SK-N-SH treated with all-trans-retinoic acid at 6 μM for 48 hours (cell line): Measurements from ENCODE around the gene EPB41L4A.

Experiments used
- ATAC-seq: fragments of 200-7000 bp; cut with Tn5 transposase; 3 replicates; pipeline ENCODE4 v1.9.1; 2020; ENCODE audit warnings: mild to moderate bottlenecking, moderate library complexity
- ARNTL ChIP-seq: fragments of 450-650 bp; formaldehyde crosslinking; IDR thresholded peaks from 2 replicates; pipeline ENCODE4 v1.5.0; 2020; ENCODE audit warnings: low read depth, mild to moderate bottlenecking, moderate library complexity, borderline replicate concordance
- BACH2 ChIP-seq: fragments of 250-450 bp; sonication (Bioruptor Pico); IDR thresholded peaks from 2 replicates; pipeline ENCODE4 v1.9.0; 2021; ENCODE audit warnings: mild to moderate bottlenecking, borderline replicate concordance
- CREB5 ChIP-seq: fragments of 250-450 bp; sonication (Bioruptor Pico); IDR thresholded peaks from 2 replicates; pipeline ENCODE4 v1.5.1; 2020; ENCODE audit warnings: low read depth, mild to moderate bottlenecking, moderate library complexity
- CSDC2 ChIP-seq: fragments of 250-450 bp; sonication (Bioruptor Pico); IDR thresholded peaks from 2 replicates; pipeline ENCODE4 v1.5.0; 2020; ENCODE audit warnings: mild to moderate bottlenecking, moderate library complexity
- CSRNP3 ChIP-seq: fragments of 250-450 bp; sonication (Bioruptor Pico); IDR thresholded peaks from 2 replicates; pipeline ENCODE4 v1.5.1; 2021; ENCODE audit warnings: mild to moderate bottlenecking, moderate library complexity
- GLIS3 ChIP-seq: fragments of 250-450 bp; sonication (Bioruptor Pico); IDR thresholded peaks from 2 replicates; pipeline ENCODE4 v1.5.0; 2020; ENCODE audit warnings: mild to moderate bottlenecking, moderate library complexity
- OSR1 ChIP-seq: fragments of 250-450 bp; sonication (Bioruptor Pico); IDR thresholded peaks from 2 replicates; pipeline ENCODE4 v1.8.0; 2022; ENCODE audit warnings: moderate library complexity, mild to moderate bottlenecking, inconsistent platforms
- POU6F1 ChIP-seq: fragments of 250-450 bp; sonication (Bioruptor Pico); IDR thresholded peaks from 2 replicates; pipeline ENCODE4 v1.8.0; 2021; ENCODE audit warnings: low read depth, mild to moderate bottlenecking, moderate library complexity, borderline replicate concordance
- PPARA ChIP-seq: fragments of 250-450 bp; sonication (Bioruptor Pico); IDR thresholded peaks from 2 replicates; pipeline ENCODE4 v1.5.0; 2020; ENCODE audit warnings: mild to moderate bottlenecking, borderline replicate concordance
- TCF4 ChIP-seq: fragments of 250-450 bp; sonication (Bioruptor Pico); IDR thresholded peaks from 2 replicates; pipeline ENCODE4 v1.8.0; 2021; ENCODE audit warnings: mild to moderate bottlenecking, moderate library complexity, borderline replicate concordance
- TOX ChIP-seq: fragments of 250-450 bp; sonication (Bioruptor Pico); IDR thresholded peaks from 2 replicates; pipeline ENCODE4 v1.8.0; 2021; ENCODE audit warnings: mild to moderate bottlenecking, moderate library complexity, borderline replicate concordance
- TSHZ2 ChIP-seq: fragments of 250-450 bp; sonication (Bioruptor Pico); IDR thresholded peaks from 2 replicates; pipeline ENCODE4 v1.5.0; 2020; ENCODE audit warnings: mild to moderate bottlenecking, moderate library complexity
- ZC3H10 ChIP-seq: fragments of 250-450 bp; sonication (Bioruptor Pico); IDR thresholded peaks from 2 replicates; pipeline ENCODE4 v1.5.1; 2021; ENCODE audit warnings: mild to moderate bottlenecking, moderate library complexity
- ZFP3 ChIP-seq: fragments of 250-450 bp; sonication (Bioruptor Pico); IDR thresholded peaks from 2 replicates; pipeline ENCODE4 v1.5.0; 2020; ENCODE audit warnings: mild to moderate bottlenecking, moderate library complexity
- ZFP30 ChIP-seq: fragments of 450-650 bp; formaldehyde crosslinking; IDR thresholded peaks from 2 replicates; pipeline ENCODE4 v1.5.0; 2022; ENCODE audit warnings: mild to moderate bottlenecking, moderate library complexity
- ZNF565 ChIP-seq: fragments of 450-650 bp; formaldehyde crosslinking; conservative IDR thresholded peaks from 2 replicates; pipeline ENCODE4 v1.5.0; 2020; ENCODE audit warnings: low read depth, mild to moderate bottlenecking, moderate library complexity
- ZNF70 ChIP-seq: fragments of 450-650 bp; formaldehyde crosslinking; IDR thresholded peaks from 2 replicates; pipeline ENCODE4 v1.5.0; 2020; ENCODE audit warnings: mild to moderate bottlenecking, moderate library complexity

The EPB41L4A gene

GRCh38 chr5:112174959-112175594 is 244.0 kb downstream of the EPB41L4A start:
- no peak for TF ChIP-seq CSDC2 (CRISPR knock-in tag)
- TF ChIP-seq TCF4 (CRISPR knock-in tag) = no peak
- no peak for TF ChIP-seq ZC3H10 (CRISPR knock-in tag)
- no peak for TF ChIP-seq TOX
- TF ChIP-seq BACH2 (CRISPR knock-in tag) = no peak
- TF ChIP-seq GLIS3 (CRISPR knock-in tag) = no peak
- no peak for TF ChIP-seq CSRNP3 (CRISPR knock-in tag)
- TF ChIP-seq PPARA (CRISPR knock-in tag) = no peak
- TF ChIP-seq ARNTL (CRISPR knock-in tag) = no peak
- ATAC-seq = peak; percentile 91

- ATAC-seq = peak; percentile 11
These were observed 253.0 kb downstream of the EPB41L4A start for GRCh38 chr5:112165897-112166737.

GRCh38 chr5:112165399-112165798 is 253.7 kb downstream of the EPB41L4A start:
- ATAC-seq = no peak

More at GRCh38 chr5:112165897-112166737, 253.0 kb downstream of the EPB41L4A start:
- TF ChIP-seq ARNTL (CRISPR knock-in tag) = no peak
- no peak for TF ChIP-seq CREB5 (CRISPR knock-in tag)
- no peak for TF ChIP-seq ZC3H10 (CRISPR knock-in tag)

More at GRCh38 chr5:112165399-112165798, 253.7 kb downstream of the EPB41L4A start:
- TF ChIP-seq ZNF565 (CRISPR knock-in tag) (no peak), ZFP3 (CRISPR knock-in tag) (no peak), ZC3H10 (CRISPR knock-in tag) (no peak), ZFP30 (CRISPR knock-in tag) (no peak), GLIS3 (CRISPR knock-in tag) (no peak), OSR1 (CRISPR knock-in tag) (no peak), POU6F1 (no peak), TCF4 (CRISPR knock-in tag) (no peak), ZNF70 (CRISPR knock-in tag) (no peak), CREB5 (CRISPR knock-in tag) (no peak), TSHZ2 (CRISPR knock-in tag) (no peak)
